Measurements from ENCODE around the gene AMFR. TPM values are rescaled to one million over a fixed set of nuclear protein-coding genes. Genes with fewer than 3 reads are reported as not detected.

AMFR gene
- total RNA-seq, 2 experiments from 2014 or later, result 35.9 to 41.6 TPM

GRCh38 chr16:56317998-56318826 is 107.1 kb downstream of the AMFR start:
- peaks cover 3% of the 10 kb centered on the region for H3K4me1 Mint-ChIP-seq (ENCODE audit: low read depth)
- H3K27ac Mint-ChIP-seq, result no peak overlapping the region
- ChIA-PET CTCF (interaction anchor here (0.5 to 3.4 kb wide), 45 partner anchors 9 to 853 kb away, joined by 3 to 55 read pairs (median 4); no protein-coding TSS in a partner anchor), POLR2A (interaction anchor here (1.3 kb wide), 1 partner anchor 22 kb away, joined by 3 read pairs; no protein-coding TSS in a partner anchor)
- peak overlapping the region; percentile 7 for H3K4me3 Mint-ChIP-seq
- H3K9me3 Mint-ChIP-seq, result no peaks in the 10 kb centered on the region
- intact Hi-C loops (cut with micrococcal nuclease), result loop anchor here (2.0 to 5.0 kb wide), 3 partner anchors 75 to 373 kb away; no protein-coding TSS in a partner anchor
- peaks cover 4% of the 10 kb centered on the region for H3K27me3 Mint-ChIP-seq
- no peaks in the 10 kb centered on the region for H3K36me3 Mint-ChIP-seq (ENCODE audit: low read depth)
- DNase-seq (peak; percentile 85), ATAC-seq (peak; percentile 100)
- TF ChIP-seq CTCF (IDR thresholded peaks at IDR 0.05), result peak; percentile 93

- no peak overlapping the region for H3K4me3 Mint-ChIP-seq
- ChIA-PET CTCF (interaction anchor here (3.1 kb wide), 1 partner anchor 37 kb away, joined by 11 read pairs; no protein-coding TSS in a partner anchor), POLR2A (no interaction called here)
- intact Hi-C loops (cut with micrococcal nuclease), result loop anchor here (5.0 kb wide), 1 partner anchor 274 kb away; no protein-coding TSS in a partner anchor
- ATAC-seq (no peak), DNase-seq (no peak)
- no peaks in the 10 kb centered on the region for H3K9me3 Mint-ChIP-seq
- H3K27ac Mint-ChIP-seq, result no peak overlapping the region
- TF ChIP-seq CTCF (IDR thresholded peaks at IDR 0.05), result no peak
- H3K27me3 Mint-ChIP-seq, result peaks cover 4% of the 10 kb centered on the region
- H3K4me1 Mint-ChIP-seq (ENCODE audit: low read depth), result peaks cover 3% of the 10 kb centered on the region
- H3K36me3 Mint-ChIP-seq (ENCODE audit: low read depth), result no peaks in the 10 kb centered on the region
These were observed 108.8 kb downstream of the AMFR start for GRCh38 chr16:56316545-56316944.

GRCh38 chr16:56315955-56316354 is 109.4 kb downstream of the AMFR start:
- no peak for TF ChIP-seq CTCF (IDR thresholded peaks at IDR 0.05)
- POLR2A ChIA-PET, result no interaction called here
- H3K36me3 Mint-ChIP-seq (ENCODE audit: low read depth), result no peaks in the 10 kb centered on the region
- ATAC-seq (no peak), DNase-seq (no peak)
- peaks cover 3% of the 10 kb centered on the region for H3K4me1 Mint-ChIP-seq (ENCODE audit: low read depth)
- CTCF ChIA-PET, result interaction anchor here (1.2 kb wide), 1 partner anchor 373 kb away, joined by 4 read pairs; no protein-coding TSS in a partner anchor
- H3K4me3 Mint-ChIP-seq, result no peak overlapping the region
- intact Hi-C loops (cut with micrococcal nuclease), result loop anchor here (5.0 kb wide), 1 partner anchor 274 kb away; no protein-coding TSS in a partner anchor
- H3K9me3 Mint-ChIP-seq, result no peaks in the 10 kb centered on the region
- peaks cover 4% of the 10 kb centered on the region for H3K27me3 Mint-ChIP-seq
- no peak overlapping the region for H3K27ac Mint-ChIP-seq

- H3K36me3 Mint-ChIP-seq (ENCODE audit: low read depth), result no peaks in the 10 kb centered on the region
- H3K9me3 Mint-ChIP-seq, result peaks cover 4% of the 10 kb centered on the region
- ChIA-PET CTCF (no interaction called here), POLR2A (no interaction called here)
- ATAC-seq (no peak), DNase-seq (no peak)
- intact Hi-C loops (cut with micrococcal nuclease), result no loop called here
- H3K27me3 Mint-ChIP-seq, result peaks cover 4% of the 10 kb centered on the region
- peaks cover 9% of the 10 kb centered on the region for H3K4me1 Mint-ChIP-seq (ENCODE audit: low read depth)
- TF ChIP-seq CTCF (IDR thresholded peaks at IDR 0.05), result no peak
- no peak overlapping the region for H3K4me3 Mint-ChIP-seq
- no peak overlapping the region for H3K27ac Mint-ChIP-seq
These were observed 111.0 kb downstream of the AMFR start for GRCh38 chr16:56314244-56314850.

Data from activated CD8-positive, alpha-beta T cell treated with anti-CD3 and anti-CD28 coated beads for 36 hours (primary cell).